A673 (cell line): ENCODE measurements around the gene ACP2. TPM values are rescaled to one million over a fixed set of nuclear protein-coding genes. Genes with fewer than 3 reads are reported as not detected.

Source experiments
- BruUV-seq: library from RNA; stranded (reverse); fragments of 400-500 nt; replicated peaks from 2 replicates; lab custom pipeline; 2021; lab: Mats Ljungman, UMichigan
- CTCF ChIA-PET: fragments of 300-600 bp; sonication (Branson Sonifier 250); formaldehyde crosslinking; loops from one replicate; lab custom pipeline; 2022; ENCODE audit warnings: antibody characterized with exemption; lab: Charles Lee
- POLR2A ChIA-PET: fragments of 300-600 bp; sonication (Branson Sonifier 250); formaldehyde crosslinking; loops from one replicate; lab custom pipeline; 2022; ENCODE audit warnings: antibody characterized with exemption; ENCODE audit not compliant: low non-redundant PET; lab: Charles Lee
- DNase-seq: peaks from one replicate; pipeline ENCODE4 v3.0.0-alpha.2; 2015; ENCODE audit warnings: low spot score
- H3K27ac ChIP-seq: fragments of 200-600 bp; sonication (generic); 2 replicates; pipeline ENCODE4 v1.5.1; 2016; ENCODE audit warnings: mixed run types, low read depth, mild to moderate bottlenecking, mixed read lengths, antibody characterized with exemption, low read length; ENCODE audit not compliant: poor library complexity, severe bottlenecking
- H3K27me3 ChIP-seq: fragments of 200-600 bp; sonication (generic); replicated peaks from 2 replicates; pipeline ENCODE4 v1.6.1; 2017; ENCODE audit warnings: mixed run types, low read depth, mild to moderate bottlenecking, mixed read lengths, antibody characterized with exemption, low read length; ENCODE audit not compliant: insufficient read depth, poor library complexity
- H3K36me3 ChIP-seq: fragments of 200-600 bp; sonication (generic); 2 replicates; pipeline ENCODE4 v1.6.1; 2016; ENCODE audit warnings: mixed run types, mild to moderate bottlenecking, mixed read lengths, antibody characterized with exemption, low read length; ENCODE audit not compliant: insufficient read depth, poor library complexity, severe bottlenecking
- H3K4me1 ChIP-seq: fragments of 200-600 bp; sonication (generic); 2 replicates; pipeline ENCODE4 v1.6.1; 2017; ENCODE audit warnings: mixed run types, mild to moderate bottlenecking, mixed read lengths, antibody characterized with exemption, low read length; ENCODE audit not compliant: insufficient read depth, poor library complexity, severe bottlenecking
- H3K4me3 ChIP-seq: fragments of 200-600 bp; sonication (generic); 2 replicates; pipeline ENCODE4 v1.5.1; 2016; ENCODE audit warnings: low read depth, mixed run types, mild to moderate bottlenecking, mixed read lengths, low read length; ENCODE audit not compliant: poor library complexity, severe bottlenecking
- H3K9me3 ChIP-seq: fragments of 200-600 bp; sonication (generic); 2 replicates; pipeline ENCODE4 v1.6.1; 2016; ENCODE audit warnings: mixed run types, low read depth, mild to moderate bottlenecking, mixed read lengths, antibody characterized with exemption, low read length; ENCODE audit not compliant: poor library complexity, severe bottlenecking
- CTCF ChIP-seq: fragments of 300-800, 200-600 bp; sonication (generic); conservative IDR thresholded peaks from 2 replicates; pipeline ENCODE4 v1.5.1; 2017; ENCODE audit warnings: low read depth, mild to moderate bottlenecking, antibody characterized with exemption, low read length, moderate library complexity, mixed read lengths
- EZH2 ChIP-seq: fragments of 200-600 bp; sonication (generic); IDR thresholded peaks from 2 replicates; pipeline ENCODE4 v1.6.1; 2017; ENCODE audit warnings: borderline replicate concordance, low read depth, mild to moderate bottlenecking, mixed read lengths, antibody characterized with exemption, low read length; ENCODE audit not compliant: poor library complexity, severe bottlenecking
- intact Hi-C: fragments of 100-400 bp; cut with micrococcal nuclease; formaldehyde crosslinking; loops from one replicate; pipeline ENCODE4 v1.10.0; 2022; ENCODE audit not compliant: unreplicated experiment
- total RNA-seq: library from RNA; stranded (reverse); gene quantifications from 2 replicates; pipeline ENCODE4 v1.2.3, GENCODE V29; 2021

ACP2 gene
- total RNA-seq, 1 experiment from 2014 or later = 63.3 TPM

DNA sequence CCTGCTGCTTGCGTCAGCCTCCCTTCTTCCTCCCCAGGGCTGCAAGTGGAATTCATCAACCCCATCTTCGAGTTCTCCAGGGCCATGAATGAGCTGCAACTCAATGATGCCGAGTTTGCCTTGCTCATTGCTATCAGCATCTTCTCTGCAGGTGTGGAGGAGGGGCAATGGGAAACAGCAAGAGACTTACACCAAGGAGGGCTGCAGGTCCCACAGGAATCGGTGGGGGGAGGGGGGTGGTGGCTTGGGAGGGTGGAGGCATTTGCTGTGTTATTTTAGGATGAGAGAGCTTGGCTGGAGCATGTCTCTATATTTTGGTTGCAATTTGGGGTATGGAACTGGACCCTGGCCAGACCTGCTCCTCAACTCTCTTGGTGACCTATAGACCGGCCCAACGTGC, 19.3 kb upstream of the ACP2 start:
- Histone ChIP-seq H3K4me1 (peaks cover 42% of the 10 kb centered on the region), H3K9me3 (no peaks in the 10 kb centered on the region), H3K4me3 (no peak overlapping the region), H3K27ac (peak overlapping the region; percentile 95), H3K27me3 (no peaks in the 10 kb centered on the region), H3K36me3 (no peaks in the 10 kb centered on the region)
- DNase-seq = no peak
- no peak for TF ChIP-seq EZH2
- no peak for TF ChIP-seq CTCF
- intact Hi-C loops = loop anchor here (2.0 to 5.0 kb wide), 3 partner anchors 53 to 579 kb away; partner anchors contain the start of genes ARFGAP2, DDB2 and NUP160
- CTCF ChIA-PET = no interaction called here
- no TSS peak for BruUV-seq
- POLR2A ChIA-PET = no interaction called here

DNA sequence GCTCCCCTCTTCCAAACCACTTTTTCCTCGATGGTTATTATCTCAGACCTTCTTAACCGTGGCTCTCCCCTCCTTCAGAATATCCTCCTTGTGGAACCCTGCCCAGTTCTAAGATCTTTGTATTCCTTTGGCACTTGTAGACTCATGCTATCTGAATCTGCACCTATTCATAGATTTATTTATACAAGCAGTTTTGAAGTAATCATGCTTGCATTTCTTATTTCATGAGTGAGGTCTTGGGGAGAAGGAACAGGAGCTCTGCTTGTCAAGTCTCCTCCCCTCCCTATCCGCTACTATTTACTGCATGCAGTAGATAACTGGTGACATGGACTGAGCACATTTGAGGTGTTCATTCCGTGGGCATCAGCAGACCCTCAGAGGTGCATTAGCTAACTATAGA, 15.9 kb upstream of the ACP2 start:
- TF ChIP-seq CTCF (no peak), EZH2 (no peak)
- Histone ChIP-seq H3K27me3 (no peaks in the 10 kb centered on the region), H3K27ac (peak overlapping the region; percentile 18), H3K9me3 (no peaks in the 10 kb centered on the region), H3K4me3 (no peak overlapping the region), H3K36me3 (no peaks in the 10 kb centered on the region), H3K4me1 (peaks cover 27% of the 10 kb centered on the region)
- intact Hi-C loops = no loop called here
- POLR2A ChIA-PET = no interaction called here
- DNase-seq = no peak
- CTCF ChIA-PET = interaction anchor here (0.6 to 1.6 kb wide), 2 partner anchors 16 to 50 kb away, joined by 3 to 17 read pairs; partner anchors contain the start of gene ACP2
- no TSS peak for BruUV-seq

- CTCF ChIA-PET = interaction anchor here (0.6 to 1.6 kb wide), 2 partner anchors 15 to 50 kb away, joined by 3 to 17 read pairs; partner anchors contain the start of gene ACP2
- H3K27ac ChIP-seq = peak overlapping the region; percentile 18
Measured at GRCh38 chr11:47264119-47264518, 15.5 kb upstream of the ACP2 start.

More at GRCh38 chr11:47264119-47264518, 15.5 kb upstream of the ACP2 start:
- no peak overlapping the region for H3K4me3 ChIP-seq
- no TSS peak for BruUV-seq
- POLR2A ChIA-PET = no interaction called here
- no peaks in the 10 kb centered on the region for H3K36me3 ChIP-seq
- H3K4me1 ChIP-seq = peaks cover 26% of the 10 kb centered on the region
- intact Hi-C loops = no loop called here
- no peak for DNase-seq
- H3K9me3 ChIP-seq = no peaks in the 10 kb centered on the region
- no peaks in the 10 kb centered on the region for H3K27me3 ChIP-seq
- TF ChIP-seq CTCF (no peak), EZH2 (no peak)
